HCEC 1CT (cell line): ENCODE measurements around the gene PIH1D1.
A peak's percentile ranks its signal among the peaks of the same experiment; 100 is the strongest.
"Not testable (repeated sequence)": the region's sequence is repeated elsewhere in the genome, so short reads cannot be mapped to it uniquely, and the experiment has no call there.

Source experiments
- DNase-seq: peaks from one replicate; pipeline ENCODE4 v3.0.0-alpha.2; 2017

The PIH1D1 gene

GRCh38 chr19:49453013-49453756 lies 1.6 kb upstream of the PIH1D1 start, which contains the start of gene ALDH16A1:
TSS of gene ALDH16A1 (plus strand) at chr19:49453225. CDS start at chr19:49453332, 107 bp downstream.
- DNase-seq, result peak; percentile 97

- no peak for DNase-seq
Observed at GRCh38 chr19:49450405-49450804, 1.2 kb downstream of the PIH1D1 start.

GRCh38 chr19:49448432-49448786 lies 3.2 kb downstream of the PIH1D1 start:
- DNase-seq, result no peak

GRCh38 chr19:49447485-49448431 lies 3.9 kb downstream of the PIH1D1 start:
- DNase-seq, result no peak

GRCh38 chr19:49445997-49446396 lies 5.6 kb downstream of the PIH1D1 start:
- no peak for DNase-seq

DNA sequence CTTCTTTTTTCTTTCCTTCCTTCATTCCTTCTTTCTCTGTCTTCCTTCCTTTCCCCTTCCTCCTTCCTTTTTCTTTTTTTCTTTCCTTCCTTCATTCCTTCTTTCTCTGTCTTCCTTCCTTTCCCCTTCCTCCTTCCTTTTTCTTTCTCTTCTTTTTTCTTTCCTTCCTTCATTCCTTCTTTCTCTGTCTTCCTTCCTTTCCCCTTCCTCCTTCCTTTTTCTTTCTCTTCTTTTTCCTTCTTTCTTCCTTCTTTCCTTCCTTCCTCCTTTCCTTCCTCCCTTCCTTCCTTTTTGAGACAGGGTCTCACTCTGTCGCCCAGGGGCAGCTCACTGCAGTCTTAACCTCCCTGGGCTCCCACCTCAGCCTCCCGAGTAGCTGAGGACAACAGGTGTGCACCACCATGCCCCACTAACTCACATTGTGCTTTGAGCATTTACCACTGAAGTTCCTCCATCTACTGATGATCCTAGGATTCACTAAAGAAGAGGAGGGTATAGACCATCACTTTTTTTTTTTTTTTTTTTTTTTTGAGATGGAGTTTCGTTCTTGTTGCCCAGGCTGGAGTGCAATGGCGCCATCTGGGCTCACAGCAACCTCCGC lies 7.4 kb downstream of the PIH1D1 start:
- DNase-seq, result not testable (repeated sequence)

DNA sequence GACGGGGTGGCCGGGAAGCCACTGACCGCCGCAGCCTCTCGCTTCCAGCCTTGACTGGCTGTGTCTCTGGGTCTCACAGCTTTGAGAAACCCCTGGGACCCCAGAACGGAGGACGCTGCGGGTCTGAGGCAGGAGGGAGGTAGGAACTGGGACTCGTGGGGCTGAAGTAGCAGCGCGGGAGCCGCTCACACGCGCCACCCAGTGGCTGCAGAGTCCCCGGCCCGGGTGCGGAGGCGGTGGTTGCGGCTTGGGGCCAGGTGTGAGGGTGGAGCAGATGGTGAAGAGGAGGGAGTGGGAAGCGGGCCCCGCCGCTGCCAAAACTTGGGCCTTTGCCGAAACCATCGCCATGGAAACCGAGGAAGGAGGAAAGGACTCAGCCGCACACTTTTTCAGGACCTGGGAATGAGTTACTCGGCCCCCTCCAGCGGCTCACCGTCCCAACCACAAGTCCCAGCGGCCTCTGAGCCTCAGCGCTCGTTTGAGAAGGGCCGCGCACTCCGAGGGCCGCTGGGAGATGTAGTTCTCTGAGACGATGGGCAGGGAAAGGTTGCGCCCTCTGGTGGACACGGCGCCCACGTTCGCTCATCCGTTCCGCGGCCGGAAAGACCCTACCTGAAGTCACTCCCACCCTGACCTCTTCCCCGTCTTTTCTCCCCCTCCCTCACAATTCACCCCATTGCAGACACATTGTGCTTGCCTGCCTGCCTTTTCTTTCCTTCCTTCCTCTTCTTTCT lies 8.1 kb downstream of the PIH1D1 start:
- peak; percentile 94 for DNase-seq

GRCh38 chr19:49442771-49443365 lies 8.7 kb downstream of the PIH1D1 start:
- DNase-seq, result peak; percentile 86

- peak; percentile 5 for DNase-seq
Observed at GRCh38 chr19:49442354-49442753, 9.3 kb downstream of the PIH1D1 start.

- no peak for DNase-seq
Observed at GRCh38 chr19:49441960-49442350, 9.7 kb downstream of the PIH1D1 start.

- DNase-seq, result no peak
Observed at GRCh38 chr19:49441210-49441959, 10.2 kb downstream of the PIH1D1 start, which contains the start of gene SLC17A7. TSS of gene SLC17A7 (minus strand) at chr19:49441527. CDS start at chr19:49441379, 148 bp downstream.

- DNase-seq, result no peak
Observed at GRCh38 chr19:49440439-49441209, 11.0 kb downstream of the PIH1D1 start.

DNA sequence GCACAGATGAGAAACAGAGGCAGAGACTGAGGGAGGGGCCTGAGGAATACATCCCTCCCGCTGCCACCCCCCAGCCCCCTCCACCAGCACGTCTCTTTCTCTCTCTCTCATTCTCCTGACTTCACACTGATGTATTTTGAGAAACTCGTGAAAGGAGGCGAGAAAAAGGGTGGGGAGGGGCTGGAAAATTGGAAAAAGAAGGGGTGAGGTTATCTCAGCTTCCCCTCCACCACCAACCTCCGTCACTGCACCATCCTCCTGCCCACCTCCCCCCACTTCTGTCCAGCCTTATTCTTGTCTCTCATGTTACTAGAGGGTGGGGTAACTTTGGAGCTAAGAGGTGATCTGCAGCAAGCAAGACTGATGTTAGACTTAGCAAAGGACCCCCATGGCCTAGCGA lies 11.8 kb downstream of the PIH1D1 start:
- no peak for DNase-seq

- no peak for DNase-seq
Observed at GRCh38 chr19:49438261-49438660, 13.4 kb downstream of the PIH1D1 start.

DNA sequence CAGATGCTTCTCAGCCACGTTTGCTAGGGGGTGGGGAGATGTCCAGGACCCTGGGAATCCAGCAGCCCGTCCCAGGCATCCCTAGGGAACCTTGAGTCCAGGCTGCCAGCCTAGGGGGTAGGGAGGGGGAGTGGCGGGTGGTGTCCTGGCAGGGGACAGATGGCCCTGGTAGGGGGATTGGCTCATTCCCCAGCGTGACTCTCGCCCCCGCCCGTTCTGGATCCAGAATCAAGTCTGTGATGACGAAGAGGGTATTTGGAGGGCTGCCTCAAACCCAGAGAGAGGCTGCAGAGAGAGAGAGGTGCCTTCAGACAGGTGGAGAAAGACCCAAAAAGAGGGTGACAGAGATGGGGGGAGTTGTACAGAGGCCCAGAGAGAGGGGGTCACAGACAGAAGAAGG lies 14.4 kb downstream of the PIH1D1 start:
- no peak for DNase-seq

DNA sequence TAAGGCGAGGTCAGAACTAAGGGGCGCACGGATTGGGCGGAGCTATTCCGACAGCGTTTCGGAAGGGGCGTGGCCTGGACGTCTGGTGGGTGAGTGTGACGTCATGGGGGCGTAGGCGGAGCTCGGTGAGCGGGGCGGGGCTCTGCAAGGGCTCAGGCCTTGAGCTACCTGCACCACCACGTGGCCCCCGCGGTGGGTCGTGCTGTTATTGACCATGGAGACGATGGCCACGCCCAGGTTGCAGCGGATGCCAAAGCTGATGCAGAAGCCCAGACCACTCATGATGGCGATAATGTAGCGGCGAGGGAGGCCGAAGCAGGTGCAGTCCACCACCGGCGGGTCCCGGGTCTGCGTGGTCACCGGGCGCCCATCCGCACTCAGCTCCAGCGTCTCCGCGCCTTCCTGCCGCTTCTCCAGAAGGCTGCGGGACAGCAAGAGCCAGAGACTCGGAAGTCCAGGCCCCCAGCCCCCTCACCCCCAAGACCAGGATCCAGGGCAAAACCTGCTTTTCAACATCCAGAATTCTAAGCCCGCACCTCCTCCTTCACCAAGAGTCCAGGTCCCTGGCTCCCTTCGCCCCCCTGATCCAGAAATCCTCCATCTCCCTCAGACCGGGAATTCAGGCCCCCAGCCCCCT lies 15.1 kb downstream of the PIH1D1 start:
- no peak for DNase-seq

DNA sequence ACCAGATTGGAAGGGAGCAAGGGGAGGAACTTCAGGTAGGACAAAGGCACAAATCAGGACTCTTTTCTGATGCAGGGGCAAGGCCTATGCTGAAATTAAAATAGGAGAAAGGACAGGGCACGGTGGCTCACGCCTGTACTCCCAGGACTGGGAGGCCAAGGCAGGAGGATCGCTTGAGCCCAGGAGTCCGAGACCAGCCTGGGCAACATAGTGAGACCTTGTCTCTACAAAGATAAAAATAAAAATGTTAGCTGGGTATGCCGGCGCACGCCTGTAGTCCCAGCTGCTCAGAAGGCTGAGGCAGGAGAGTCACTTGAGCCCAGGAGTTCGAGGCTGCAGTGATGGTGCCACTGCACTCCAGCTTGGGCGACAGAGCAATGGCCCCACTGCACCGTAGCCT lies 15.9 kb downstream of the PIH1D1 start:
- no peak for DNase-seq

DNA sequence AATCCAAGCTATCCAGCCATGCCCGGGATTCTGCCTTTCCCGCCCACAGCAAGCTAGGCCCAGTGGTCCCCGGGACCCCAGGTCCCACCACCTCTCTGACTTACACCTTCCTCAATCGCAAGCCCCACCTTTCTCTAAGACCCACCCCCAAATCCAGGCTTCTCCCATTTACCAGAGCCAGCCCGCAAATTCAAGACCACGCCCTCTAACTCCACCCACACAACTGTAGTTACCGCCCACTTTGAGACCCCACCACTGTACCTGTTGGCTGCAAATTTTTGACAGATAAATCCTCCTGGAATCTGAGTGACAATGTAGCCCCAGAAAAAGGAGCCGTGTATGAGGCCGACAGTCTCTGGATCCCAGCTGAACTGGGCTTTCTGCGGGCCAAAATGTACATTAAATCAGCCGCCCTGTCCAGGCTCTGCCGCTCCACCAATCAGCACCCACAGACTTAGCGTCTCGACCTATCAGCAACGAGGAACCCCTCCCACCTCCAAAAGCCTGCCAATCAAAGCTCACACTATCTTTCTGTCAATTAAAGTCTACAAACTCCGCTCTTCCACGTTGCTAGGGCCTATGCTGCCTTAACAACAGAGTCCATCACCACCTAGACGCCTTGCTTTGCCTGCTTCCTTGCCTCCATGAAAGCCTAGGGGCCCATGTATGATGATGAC lies 16.6 kb downstream of the PIH1D1 start:
- DNase-seq, result no peak

GRCh38 chr19:49433240-49433901 lies 18.2 kb downstream of the PIH1D1 start:
- DNase-seq, result no peak
